GM21825 (cell line): ENCODE data around the gene TUBA4B.
A peak's percentile ranks its signal among the peaks of the same experiment; 100 is the strongest.
"Not testable (repeated sequence)": the region's sequence is repeated elsewhere in the genome, so short reads cannot be mapped to it uniquely, and the experiment has no call there.

Experiments used
- ATAC-seq: cut with Tn5 transposase; IDR thresholded peaks from one replicate; pipeline ENCODE4 v1.9.1; 2021; ENCODE audit warnings: mild to moderate bottlenecking, moderate library complexity; ENCODE audit not compliant: unreplicated experiment

The TUBA4B gene

DNA sequence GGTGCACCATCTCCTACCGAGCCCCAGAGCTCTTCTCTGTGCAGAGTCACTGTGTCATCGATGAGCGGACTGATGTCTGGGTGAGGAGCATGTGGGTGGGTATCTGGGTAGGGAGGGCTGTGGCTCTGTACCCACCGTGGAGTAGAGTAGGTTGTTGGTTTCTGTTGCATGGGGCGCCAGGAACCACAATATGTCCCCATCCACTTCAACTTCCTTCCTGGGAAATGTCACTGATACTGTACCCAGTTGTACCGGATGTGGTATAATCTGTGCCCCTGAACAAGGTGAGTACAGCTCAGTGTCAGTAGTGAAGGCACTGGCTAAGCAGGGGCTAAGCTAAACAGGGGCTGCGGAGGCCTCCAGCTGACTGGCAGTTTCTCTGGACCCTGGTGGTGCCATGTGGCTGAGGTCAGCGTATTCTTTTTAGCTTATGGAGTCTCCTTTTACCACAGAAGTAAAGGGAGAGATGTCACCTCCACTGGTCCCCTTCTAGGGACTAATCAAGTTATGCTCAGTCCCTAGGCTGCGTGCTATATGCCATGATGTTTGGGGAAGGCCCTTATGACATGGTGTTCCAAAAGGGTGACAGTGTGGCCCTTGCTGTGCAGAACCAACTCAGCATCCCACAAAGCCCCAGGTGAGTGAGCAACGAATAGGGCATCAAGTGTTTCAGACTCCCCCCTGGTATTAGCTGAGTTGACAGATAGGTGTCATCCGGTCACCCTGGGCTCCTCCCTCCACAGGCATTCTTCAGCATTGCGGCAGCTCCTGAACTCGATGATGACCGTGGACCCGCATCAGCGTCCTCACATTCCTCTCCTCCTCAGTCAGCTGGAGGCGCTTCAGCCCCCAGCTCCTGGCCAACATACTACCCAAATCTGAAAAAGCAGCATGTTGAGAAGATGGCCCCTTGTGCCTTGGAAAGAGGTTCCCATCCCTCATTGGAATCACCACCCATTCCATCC is 5.1 kb upstream of the TUBA4B start:
- ATAC-seq = peak; percentile 23

DNA sequence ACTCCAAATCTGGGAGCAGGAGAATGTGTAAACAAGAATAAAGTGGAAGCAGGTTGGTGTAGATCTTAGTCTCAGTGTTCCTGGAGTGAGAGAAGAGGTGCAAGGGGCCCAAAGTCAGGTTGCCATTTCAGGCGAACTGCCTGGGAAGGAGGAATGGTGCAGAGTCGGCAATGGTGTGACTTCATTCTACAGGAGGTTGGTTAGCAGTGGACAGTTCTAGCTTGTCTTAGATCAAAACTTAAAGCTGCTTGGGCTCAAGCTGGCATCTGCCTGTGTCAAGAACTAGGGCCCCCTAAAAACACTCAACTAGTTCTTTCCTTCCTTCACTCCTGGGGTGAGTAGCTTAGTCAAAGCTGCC is 4.2 kb upstream of the TUBA4B start:
- no peak for ATAC-seq

- peak; percentile 44 for ATAC-seq
These were observed 3.7 kb upstream of the TUBA4B start for GRCh38 chr2:219249203-219249980.

- ATAC-seq = no peak
These were observed 2.8 kb upstream of the TUBA4B start for GRCh38 chr2:219250049-219250781.

DNA sequence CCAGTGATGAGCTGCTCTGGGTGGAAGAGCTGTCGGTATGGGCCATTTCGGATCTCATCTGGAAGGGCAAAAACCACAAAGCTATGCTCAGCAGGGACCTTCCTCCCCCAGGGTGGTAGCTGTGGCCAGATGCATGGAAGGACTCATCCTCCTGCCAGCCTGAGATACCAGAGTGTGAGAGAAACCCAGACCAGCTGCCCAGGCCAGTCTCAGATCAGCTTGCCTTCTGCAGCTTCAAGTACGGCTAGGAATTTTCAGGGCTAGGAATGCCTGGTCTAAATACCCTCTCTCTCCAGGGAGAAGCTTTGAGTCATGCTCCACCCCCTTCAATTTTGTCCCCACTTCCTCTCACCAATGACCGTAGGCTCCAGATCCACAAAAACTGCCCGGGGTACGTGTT is 1.4 kb upstream of the TUBA4B start:
- ATAC-seq = no peak

DNA sequence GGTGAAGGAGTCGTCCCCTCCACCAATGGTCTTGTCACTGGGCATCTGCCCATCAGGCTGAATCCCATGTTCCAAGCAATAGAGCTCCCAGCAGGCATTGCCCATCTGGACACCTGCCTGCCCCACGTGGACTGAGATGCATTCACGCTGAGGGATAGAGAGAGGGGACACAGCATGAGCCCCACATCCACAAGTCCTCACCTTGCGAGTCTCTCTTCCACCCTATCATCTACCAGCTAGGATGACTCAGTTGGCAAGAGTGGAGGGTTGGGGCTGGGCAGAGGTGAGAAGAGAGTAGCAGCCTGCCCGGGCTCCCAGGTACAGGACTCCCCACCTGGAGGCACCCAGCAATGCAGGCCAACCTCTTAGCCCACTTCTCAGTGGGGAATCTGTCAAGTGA is 959 bp upstream of the TUBA4B start:
- no peak for ATAC-seq

- ATAC-seq = no peak
These were observed 508 bp upstream of the TUBA4B start for GRCh38 chr2:219252570-219252899.

DNA sequence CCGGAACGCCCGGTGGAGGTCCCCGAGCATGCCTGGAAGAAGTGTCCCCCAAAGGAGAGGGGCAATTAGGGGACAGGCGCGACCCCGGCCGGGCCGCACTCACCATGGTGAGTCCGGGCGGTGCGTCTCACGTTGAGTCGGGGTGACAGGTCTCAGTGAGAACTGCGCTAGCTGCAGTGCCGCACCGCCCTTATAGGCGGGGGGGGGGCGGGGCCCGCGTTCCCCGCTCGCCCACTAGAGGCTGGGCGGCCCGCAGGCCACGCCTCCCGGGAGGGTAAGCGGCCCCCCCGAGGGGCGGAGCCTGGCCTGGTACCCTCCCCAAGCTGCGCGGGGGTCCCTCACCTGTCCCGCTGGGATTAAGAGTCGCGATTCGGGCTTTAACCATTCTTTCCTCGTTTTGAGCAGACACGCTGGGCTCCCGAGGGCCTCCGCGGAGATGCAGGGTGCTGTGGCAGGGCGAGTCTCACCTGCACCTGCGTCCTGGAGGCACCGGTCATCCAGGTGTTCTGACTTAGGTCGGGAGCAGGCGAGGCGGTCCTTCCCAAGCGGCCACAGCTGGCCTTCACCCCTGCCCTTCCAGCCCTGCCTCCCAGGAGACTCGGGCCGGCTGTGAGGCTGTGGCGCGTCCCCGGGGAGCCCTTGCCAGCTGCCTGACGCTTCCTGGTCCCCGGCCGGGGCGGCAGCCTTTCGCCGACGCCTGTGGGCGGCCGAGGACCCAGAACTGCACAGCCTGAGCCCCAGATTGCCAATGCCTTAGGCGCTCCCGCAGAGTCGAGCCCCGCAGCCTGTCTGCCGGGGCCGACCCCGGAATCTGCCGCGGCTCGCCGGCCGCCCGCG is 928 bp downstream of the TUBA4B start, which contains the start of gene TUBA4A:
TUBA4A (minus strand) TSS at position 166 of the 837 bp plus-strand sequence; CDS start at position 106, 60 bp downstream.
- peak; percentile 30 for ATAC-seq

DNA sequence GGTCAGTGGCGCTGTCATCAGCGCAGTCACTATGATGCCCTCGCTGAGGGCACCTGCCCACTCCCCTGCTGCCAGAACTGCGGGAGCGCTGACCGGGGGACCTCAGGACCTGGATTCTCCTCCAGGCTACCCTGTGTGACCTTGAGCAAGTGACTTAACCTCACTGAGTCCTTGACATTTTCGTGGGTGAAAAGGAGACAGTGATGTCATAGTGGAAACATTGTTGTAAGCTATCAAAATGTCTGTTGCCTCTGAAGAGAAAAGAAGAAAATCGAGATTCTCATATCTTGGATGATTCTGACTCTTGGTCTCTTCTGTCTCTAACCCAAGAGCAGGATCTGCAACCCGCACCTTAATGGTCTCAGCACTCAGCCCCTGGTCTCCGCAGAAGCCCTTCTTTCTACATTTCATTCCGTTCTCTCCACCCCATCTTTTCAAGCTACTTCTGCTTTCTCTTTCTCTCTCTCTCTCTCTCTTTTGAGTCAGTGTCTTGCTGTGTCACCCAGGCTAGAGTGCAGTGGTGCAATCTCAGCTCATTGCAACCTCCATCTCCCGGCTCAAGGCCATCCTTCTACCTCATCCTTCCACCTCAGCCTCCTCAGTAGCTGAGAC is 1.7 kb downstream of the TUBA4B start:
- peak; percentile 22 for ATAC-seq

DNA sequence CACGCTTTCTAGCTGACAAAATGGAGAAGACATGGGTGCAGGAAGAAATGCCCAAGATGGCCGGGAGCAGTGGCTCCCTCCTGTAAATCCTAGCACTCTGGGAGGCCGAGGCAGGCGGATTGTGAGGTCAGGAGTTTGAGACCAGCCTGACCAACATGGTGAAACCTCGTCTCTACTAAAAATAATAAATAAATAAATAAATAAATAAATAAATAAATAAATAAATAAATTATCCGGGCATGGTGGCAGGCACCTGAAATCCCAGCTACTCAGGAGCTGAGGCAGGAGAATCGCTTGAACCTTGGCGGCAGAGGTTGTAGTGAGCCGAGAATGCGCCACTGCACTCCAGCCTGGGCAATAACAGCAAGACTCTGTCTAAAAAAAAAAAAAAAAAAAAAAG is 5.9 kb downstream of the TUBA4B start:
- ATAC-seq = not testable (repeated sequence)

GRCh38 chr2:219261024-219261855 is 8.2 kb downstream of the TUBA4B start:
- ATAC-seq = no peak

- no peak for ATAC-seq
These were observed 13.2 kb downstream of the TUBA4B start for GRCh38 chr2:219266232-219266631.

DNA sequence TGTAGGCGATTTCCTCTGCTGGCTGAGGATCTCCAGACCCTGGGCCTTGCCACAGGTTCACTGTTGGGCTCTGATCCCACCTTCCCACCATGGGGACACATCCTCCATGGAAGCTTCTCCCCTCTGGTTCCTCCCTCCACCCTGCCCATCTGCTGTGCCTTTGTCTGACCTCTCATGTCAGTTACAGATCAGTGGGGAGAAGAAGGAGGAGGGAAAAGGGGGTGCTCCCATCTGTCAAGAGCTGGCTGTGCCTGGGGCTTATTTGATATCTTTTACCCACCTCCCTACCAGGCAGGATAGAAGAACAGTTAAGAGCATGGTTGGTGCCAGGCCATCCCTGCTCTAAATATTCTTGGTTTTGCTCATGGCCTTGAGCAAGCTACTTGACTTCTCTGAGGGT is 13.8 kb downstream of the TUBA4B start:
- ATAC-seq = no peak

DNA sequence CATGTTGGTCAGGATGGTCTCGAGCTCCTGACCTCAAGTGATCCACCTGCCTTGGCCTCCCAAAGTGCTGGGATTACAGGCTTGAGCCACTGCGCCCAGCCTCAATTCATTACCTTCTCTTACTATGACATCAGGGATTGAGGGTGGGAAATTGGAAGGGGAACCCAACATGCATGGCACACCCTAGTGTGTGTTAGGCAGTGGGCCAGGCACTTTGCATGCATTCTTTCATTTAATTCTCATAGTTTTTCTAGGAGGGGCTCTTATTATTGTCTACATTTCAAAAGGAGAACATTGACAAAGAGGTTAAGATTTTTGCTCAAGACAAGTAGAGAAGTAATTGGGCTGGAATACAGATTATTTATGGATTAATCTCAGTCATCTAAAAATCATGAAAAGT is 15.3 kb downstream of the TUBA4B start:
- no peak for ATAC-seq

DNA sequence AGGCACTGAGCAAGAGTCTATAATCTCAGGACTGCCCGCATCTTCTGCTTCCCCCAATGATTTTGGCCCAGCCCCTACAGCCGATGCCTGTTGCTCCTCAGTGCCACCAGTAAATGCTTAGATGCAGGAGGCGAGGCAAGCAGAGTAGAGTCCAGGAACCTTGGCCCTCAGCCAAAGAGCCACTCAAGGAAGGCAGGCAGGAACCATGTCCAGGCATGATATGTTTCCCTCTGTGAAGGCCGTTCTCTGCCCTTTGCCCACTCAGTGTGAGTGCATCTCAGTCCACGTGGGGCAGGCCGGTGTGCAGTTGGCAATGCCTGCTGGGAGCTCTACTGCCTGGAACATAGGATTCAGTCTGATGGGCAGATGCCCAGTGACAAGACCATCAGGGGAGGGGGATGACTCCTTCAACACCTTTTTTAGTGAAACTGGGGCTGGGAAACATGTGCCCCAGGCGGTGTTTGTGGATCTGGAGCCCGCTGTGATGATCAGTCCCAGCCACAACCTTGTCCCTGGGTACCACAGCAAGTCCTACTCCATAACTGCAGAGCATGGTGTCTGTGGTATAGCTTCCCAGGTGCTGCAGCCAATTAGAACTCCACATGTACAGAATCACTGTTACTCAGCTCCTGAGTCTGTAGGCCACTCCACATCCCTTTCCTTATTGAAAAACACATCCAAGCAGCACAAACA is 16.5 kb downstream of the TUBA4B start:
- ATAC-seq = no peak

DNA sequence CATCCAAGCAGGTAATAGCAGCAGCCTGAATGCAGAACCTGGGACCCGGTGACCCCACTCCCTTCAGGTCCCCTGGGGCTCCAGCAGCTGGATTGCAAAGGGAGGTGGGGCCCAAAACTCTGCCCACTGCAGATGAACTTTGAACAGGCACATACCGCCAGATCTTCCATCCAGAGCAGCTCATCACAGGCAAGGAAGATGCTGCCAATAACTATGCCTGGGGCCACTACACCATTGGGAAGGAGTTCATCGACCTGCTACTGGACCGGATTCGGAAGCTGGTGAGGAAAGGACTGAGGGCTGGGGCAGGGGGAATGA is 17.0 kb downstream of the TUBA4B start:
- no peak for ATAC-seq

GRCh38 chr2:219271021-219271420 is 18.0 kb downstream of the TUBA4B start:
- ATAC-seq = no peak

- ATAC-seq = no peak
These were observed 19.3 kb downstream of the TUBA4B start for GRCh38 chr2:219272356-219272755.

GRCh38 chr2:219272995-219273394 is 20.0 kb downstream of the TUBA4B start:
- no peak for ATAC-seq
